GM12891 (cell line): ENCODE results near the gene CNMD.

Source experiments
- POLR2A ChIP-seq: IDR thresholded peaks from 2 replicates; pipeline ENCODE4 v1.6.1; 2011; ENCODE audit warnings: low read depth, low read length, control low read depth
- POLR2AphosphoS5 ChIP-seq: IDR thresholded peaks from 2 replicates; pipeline ENCODE4 v1.6.1; 2011; ENCODE audit warnings: low read depth, low read length, control low read depth
- TAF1 ChIP-seq: IDR thresholded peaks from 2 replicates; pipeline ENCODE4 v1.6.1; 2011; ENCODE audit warnings: low read depth, low read length, control low read depth

GRCh38 chr13:52737451-52737850 lies 2.2 kb downstream of the CNMD start:
- no peak for TF ChIP-seq POLR2AphosphoS5
- TF ChIP-seq POLR2A, result no peak
- no peak for TF ChIP-seq TAF1
